HFF-Myc (cell line): ENCODE data around the gene IL16.

Experiments
- DNase-seq: peaks from one replicate; pipeline ENCODE4 v3.0.0-alpha.2; 2011; ENCODE audit warnings: low read depth; ENCODE audit errors: extremely low read depth
- H3K4me3 ChIP-seq: replicated peaks from 2 replicates; pipeline ENCODE4 v1.5.1; 2011; ENCODE audit warnings: low read depth, mild to moderate bottlenecking, control low read depth, low read length
- TF ChIP-seq, protein P1 (sequence below): IDR thresholded peaks from 2 replicates; pipeline ENCODE4 v1.5.1; 2012; ENCODE audit warnings: mild to moderate bottlenecking, low read depth, low read length, control low read depth; ENCODE audit errors: missing control alignments

The IL16 gene

DNA sequence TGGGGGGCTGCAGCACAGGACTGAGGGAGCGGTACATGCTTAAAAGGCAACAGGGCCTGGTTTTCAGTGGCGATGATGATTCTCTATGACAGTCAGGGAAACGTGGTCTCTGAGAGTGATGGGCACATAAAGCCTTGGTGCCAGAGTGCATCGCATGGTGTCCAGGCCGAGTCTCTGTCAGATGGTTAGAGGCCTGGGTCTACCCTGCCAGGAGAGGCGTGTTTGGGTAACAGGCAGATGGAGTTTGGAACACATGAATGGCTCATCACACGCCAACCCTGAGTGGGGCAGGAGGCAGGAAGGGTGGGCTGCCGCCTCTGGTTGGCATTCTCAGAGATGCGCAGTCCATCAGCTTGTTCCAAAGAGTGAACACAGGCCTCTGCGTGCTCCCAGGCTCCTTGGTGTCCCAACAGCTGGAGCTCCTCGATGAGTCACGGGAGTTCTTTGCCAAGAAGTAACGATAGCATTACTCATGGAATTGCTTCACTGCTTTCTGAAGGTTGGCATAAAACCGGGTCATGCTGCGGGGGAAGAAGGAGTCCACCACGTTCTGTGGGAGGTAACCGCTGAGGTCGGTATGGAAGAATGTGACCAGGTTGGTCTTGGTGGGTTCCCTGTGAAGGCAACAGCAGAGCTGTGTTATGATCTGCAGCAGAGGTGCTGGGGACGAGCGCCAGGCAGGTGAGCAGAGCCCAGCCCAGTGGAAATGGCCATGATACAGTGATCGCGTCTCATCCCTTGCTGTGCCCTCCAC is 116.3 kb downstream of the IL16 start:
- DNase-seq, result peak; percentile 89
- H3K4me3 ChIP-seq, result no peak overlapping the region
- TF ChIP-seq, protein P1, sequence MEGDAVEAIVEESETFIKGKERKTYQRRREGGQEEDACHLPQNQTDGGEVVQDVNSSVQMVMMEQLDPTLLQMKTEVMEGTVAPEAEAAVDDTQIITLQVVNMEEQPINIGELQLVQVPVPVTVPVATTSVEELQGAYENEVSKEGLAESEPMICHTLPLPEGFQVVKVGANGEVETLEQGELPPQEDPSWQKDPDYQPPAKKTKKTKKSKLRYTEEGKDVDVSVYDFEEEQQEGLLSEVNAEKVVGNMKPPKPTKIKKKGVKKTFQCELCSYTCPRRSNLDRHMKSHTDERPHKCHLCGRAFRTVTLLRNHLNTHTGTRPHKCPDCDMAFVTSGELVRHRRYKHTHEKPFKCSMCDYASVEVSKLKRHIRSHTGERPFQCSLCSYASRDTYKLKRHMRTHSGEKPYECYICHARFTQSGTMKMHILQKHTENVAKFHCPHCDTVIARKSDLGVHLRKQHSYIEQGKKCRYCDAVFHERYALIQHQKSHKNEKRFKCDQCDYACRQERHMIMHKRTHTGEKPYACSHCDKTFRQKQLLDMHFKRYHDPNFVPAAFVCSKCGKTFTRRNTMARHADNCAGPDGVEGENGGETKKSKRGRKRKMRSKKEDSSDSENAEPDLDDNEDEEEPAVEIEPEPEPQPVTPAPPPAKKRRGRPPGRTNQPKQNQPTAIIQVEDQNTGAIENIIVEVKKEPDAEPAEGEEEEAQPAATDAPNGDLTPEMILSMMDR, result no peak

DNA sequence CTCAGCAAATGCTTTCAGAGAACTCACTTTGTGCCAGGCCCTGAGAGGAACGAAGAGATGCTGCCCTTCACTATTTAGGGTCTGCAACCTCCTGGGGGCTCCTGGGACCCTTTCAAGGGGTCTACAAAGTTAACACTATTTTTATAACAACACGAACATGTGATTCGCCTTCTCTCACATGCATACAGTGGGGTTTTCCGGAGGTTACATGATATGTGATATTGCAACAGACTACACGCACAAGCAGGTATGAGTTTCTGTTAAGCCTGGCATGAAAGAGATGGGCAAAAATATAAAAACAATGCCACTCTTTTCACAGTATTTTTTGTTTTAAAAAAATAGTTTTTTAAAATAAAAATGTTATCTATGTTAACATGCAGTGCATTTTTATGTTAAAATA is 117.0 kb downstream of the IL16 start:
- TF ChIP-seq, protein P1, result no peak
- no peak overlapping the region for H3K4me3 ChIP-seq
- no peak for DNase-seq

DNA sequence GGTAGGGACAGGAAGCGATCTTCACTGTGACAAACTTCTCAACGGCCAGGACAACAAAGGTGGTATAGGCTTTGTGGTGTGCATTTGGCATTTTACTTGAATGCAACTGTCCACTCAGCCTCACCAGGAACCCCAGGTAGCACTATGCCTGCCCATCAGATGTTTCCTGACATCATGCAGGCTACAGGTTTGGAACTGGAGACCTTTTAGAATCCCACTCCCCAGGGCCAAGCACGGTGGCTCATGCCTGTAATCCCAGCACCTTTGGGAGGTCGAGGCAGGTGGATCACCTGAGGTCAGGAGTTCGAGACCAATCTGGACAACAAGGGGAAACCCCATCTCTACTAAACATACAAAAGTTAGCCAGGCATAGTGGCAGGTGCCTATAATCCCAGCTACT is 117.7 kb downstream of the IL16 start:
- no peak for DNase-seq
- TF ChIP-seq, protein P1, result no peak

GRCh38 chr15:81315452-81316175 is 118.9 kb downstream of the IL16 start:
- TF ChIP-seq, protein P1, result no peak
- no peak for DNase-seq
- no peak overlapping the region for H3K4me3 ChIP-seq

More for the DNA sequence above, 117.7 kb downstream of the IL16 start:
- H3K4me3 ChIP-seq, result no peak overlapping the region

- no peak overlapping the region for H3K4me3 ChIP-seq
- DNase-seq, result no peak
- TF ChIP-seq, protein P1, result no peak
Observed at GRCh38 chr15:81316267-81316666, 119.6 kb downstream of the IL16 start.

GRCh38 chr15:81317642-81318017 is 121.0 kb downstream of the IL16 start:
- H3K4me3 ChIP-seq, result no peak overlapping the region
- no peak for DNase-seq
- TF ChIP-seq, protein P1, result no peak
